C1 segment of cervical spinal cord (tissue), 14 donors: ENCODE data around the gene B4GALNT3.

Source experiments
- DNase-seq, 14 donors: peaks; one replicate each; lab custom pipeline; 2025; lab: John Stamatoyannopoulos, UW

The B4GALNT3 gene

DNA sequence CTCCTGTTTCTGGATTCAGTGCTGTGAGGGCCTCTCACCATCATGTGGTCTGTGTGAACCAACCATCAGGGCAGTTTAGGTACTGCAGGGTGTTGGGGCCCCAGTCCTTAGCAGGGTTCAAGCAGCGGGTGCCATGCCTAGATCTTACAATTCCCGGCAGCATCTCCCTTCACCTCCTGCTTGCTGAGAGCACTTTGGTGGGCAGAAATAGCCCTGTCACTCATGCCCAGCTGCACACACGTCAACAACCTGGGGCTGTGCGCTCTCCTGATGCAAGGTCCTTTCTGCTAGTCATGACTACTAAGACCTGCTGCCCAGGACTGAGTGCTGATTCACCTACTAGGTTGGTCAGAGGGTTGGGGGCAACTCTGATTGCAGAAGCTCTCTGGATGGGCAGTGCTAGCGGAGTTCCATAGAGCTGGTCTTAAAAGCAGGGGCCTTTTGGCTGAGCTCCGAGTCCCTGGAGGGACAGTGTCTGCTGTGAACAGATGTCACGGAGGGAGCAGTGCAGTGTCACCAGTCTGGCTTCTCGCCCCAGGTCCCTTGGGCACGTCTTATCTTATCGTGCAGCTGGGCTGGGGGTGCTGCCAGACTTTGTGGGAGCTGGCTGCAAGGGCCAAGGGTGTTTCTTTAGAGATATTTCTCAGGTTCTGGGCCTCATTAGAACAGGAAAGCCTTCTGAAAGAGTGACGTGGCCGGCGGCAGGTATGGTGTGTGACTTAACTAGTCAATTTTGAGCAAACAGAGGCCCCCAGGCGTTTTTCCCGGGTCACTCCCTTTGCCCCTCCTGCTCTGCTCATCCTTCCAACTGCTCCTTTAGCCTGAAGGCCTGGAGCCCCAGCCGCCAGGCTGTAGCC, 131.7 kb downstream of the B4GALNT3 start:
- DNase-seq, result no peak

DNA sequence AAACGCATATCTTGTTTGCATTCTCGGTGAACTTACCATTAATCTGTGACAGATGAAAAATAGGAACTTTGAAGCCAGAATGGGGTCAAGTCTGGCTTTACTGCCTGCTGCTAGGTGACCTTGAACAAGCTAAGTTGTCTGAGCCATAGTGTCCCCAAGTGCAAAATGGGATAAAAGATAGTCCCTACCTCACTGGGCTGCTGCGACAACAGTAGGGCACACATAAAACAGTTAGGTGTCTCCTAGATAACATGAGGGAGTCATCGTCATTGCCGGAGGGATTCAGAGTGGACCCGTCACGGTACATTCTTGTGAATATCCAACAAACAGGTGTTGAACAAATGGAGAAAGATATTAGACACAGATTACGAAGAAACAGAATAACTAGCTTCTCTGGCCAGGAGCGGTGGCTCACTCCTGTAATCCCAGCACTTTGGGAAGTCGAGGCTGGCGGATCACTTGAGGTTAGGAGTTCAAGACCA, 132.3 kb downstream of the B4GALNT3 start:
- DNase-seq, result no peak

DNA sequence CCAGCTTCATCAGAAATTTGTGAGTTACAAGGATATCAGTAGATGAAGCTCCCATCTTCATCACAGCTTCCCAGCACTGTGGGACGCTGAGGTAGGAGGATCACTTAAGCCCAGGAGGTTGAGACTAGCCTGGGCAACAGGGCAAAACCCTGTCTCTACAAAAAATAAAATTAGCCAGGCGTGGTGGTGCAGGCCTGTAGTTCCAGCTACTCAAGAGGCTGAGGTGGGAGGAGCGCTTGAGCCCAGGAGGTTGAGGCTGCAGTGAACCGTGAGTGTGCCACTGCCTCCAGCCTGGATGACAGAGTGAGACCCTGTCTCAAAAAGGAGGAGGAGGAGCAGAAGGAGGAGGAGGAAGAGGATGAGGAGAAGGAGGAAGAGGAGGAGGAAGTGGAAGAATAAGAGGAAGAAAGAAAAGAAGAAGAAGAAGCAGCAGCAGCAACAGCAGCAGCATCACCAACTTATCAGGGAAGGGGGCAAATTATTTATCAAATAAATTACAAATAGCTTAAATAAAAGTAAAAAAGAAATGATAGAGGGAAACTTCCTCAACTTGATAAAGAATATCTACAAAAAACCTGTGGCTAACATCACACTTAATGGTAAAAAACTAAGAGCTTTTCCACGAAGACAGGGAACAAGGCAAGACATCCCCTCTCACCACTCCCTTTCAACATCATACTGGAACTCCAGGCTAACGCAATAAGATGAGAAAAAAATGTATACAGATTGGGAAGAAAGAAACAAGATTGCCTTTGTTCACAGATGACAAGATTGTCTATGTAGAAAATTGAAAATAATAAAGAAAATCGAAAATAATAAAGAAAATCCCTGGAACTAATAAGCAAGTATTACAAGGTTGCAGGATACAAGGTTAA, 133.9 kb downstream of the B4GALNT3 start:
- DNase-seq, result no peak

DNA sequence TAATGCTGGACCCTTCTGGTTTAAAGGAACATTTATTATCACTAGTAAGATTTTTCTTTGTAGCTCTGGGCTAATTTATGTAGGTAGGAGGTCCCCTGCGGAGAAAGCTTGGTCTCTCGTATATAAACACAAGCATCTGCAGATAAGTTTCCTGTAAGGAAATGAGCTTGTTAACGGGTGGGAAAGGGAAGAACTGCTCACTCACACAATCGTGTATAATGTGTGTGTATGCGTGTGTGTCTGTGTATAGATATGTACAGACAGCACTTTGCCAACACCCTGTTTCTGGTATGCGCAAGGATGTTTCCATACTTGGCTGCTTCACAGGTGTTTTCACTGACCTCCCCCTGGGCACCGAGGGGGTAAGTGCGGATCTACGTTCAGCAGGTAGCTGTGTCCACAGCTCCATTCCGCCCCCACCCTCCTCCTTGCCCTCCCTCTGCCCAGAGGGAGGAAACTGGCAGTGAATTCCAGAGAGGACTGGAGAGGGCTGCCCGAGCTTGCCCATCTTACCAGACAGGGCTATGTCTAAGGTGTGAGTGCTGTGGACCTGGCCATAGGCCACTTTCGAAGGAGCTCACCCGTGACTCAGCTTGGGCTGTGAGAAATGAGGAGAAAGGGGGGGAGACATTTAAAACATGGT, 138.3 kb downstream of the B4GALNT3 start:
- DNase-seq, result no peak

DNA sequence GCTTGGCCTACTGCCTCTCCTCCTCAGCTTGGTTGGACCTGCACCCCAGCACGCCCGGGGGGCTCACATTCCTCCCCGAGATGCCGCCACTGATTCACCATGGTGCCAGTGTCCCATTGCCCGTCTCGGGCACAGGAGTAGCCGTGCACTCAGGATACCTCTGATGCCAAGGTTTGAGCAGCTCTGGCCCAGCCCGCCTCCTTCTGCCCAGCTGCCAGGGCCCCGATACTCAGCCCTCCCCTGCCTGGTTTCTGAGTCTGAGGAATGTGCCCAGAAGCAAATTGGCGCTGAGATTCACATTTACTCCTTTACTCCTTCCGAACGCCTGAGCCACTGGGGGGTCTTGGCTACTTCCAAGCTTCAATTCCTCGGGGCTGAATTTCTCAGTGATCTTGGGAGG, 140.0 kb downstream of the B4GALNT3 start:
- DNase-seq, result no peak

DNA sequence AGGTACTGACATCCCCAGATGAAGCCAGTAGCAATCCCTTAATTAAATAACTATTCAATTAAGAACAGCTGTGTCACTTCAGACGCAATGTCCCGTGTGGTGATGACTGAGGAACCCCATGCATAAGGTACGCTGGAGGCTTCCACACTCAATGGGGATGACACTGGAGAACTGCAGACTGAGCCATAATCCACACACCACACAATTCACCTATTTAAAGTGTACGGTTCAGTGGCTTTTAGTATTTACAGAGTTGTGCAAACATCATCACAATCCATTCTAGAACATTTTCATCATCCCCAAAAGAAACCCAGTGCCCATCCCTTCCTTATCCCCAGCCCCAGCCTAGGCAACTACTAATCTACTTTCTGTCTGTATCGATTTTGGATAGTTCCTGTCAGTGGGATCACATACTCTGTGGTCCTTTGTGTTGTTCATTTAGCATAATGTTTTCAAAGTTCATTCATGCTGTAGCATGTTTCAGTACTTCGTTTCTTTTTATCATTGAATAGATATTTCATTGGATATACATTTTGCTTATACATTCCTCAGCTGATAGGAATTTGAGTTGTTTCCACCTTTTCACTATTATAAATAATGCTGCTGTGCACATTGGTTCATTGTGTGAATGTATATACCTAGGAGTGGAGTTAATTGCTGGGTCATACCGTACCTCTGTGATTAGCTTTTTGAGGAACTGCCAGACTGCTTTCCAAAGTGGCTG, 142.4 kb downstream of the B4GALNT3 start:
- no peak for DNase-seq

DNA sequence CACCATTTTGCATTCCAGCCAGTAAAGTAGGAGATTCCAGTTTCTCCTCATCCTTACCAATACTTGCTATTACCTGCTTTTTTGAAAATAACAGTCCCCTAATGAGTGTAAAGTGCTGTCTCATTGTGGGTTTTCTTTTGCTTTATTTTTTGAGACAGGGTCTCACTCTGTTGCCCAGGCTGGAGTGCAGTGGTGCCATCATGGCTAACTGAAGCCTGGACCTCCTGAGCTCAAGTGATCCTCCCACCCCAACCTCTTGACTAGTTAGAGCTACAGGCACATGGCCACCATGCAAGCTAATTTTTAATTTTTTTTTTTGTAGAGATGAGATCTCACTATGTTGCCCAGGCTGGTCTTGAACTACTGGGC, 142.9 kb downstream of the B4GALNT3 start:
- DNase-seq, result no peak

DNA sequence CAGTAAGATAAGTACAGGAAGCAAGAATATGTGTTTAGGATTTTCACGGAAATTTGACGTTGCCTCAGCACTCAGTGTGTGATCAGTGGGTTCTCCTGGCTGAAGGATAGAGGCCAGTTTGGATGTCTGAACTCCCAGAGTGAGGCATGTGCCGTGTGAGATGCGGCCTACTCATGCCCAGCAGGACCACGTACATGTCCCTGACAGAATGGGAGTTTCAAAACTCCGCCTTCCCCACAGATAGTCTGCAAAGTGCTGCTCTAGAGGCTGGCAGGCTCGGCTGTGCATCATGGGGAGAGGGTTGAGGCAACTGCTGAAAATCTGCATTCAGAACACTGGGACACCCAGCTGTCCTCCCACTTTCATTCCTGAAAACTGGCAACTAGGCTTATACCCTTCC, 145.2 kb downstream of the B4GALNT3 start:
- no peak for DNase-seq

DNA sequence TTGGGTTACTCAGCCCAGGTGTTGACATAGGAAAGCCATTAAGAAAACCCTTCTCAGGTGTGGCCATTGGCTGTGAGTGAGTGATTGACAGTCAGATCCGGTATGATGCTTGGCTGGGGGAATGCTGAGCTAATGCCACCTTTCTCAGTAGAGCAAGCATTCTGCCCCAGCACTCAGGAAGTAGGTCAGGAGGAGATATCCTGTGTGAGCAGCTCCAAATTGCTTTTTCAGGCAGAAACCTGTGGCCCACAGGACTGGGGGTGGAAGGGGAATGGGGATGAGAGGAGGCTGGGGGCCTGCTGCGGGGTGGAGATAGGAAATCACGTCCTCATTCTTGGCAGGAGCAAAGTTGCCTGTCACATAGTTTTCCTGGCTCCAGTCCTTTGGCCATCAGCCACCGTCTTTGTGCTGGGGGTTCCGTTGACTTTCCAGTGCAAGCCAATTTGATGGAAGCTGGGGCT, 147.8 kb downstream of the B4GALNT3 start:
- DNase-seq, result peak in 1 of 14 donors; percentile 39

DNA sequence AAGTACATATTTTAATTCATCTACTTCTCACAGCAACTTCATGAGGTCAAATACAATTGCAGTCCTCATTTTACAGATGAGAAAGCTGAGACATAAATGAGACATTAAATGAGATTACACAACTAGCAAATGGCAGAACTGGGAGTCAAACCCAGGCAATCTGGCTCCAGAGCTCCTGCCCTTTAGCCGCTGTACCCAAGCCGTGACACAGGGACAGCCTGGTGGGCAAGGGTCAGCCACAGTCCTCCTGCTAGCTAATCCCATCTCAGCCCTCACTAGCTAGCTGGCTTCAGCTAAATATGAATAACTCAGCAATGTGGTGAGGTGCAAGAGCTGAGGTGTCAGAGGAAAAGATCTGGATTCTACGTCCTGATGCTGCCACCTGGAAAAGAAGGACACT, 148.7 kb downstream of the B4GALNT3 start:
- no peak for DNase-seq

DNA sequence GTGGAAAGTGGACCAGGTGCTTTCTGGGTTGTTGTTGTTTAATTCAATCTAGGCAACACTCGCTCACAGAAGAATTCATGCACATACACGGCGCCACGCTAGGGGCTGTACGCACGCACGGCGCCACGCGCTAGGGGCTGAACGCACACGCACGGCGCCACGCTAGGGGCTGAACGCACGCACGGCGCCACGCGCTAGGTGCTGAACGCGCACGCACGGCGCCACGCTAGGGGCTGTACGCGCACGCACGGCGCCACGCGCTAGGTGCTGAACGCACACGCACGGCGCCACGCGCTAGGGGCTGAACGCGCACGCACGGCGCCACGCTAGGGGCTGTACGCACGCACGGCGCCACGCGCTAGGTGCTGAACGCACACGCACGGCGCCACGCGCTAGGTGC, 149.2 kb downstream of the B4GALNT3 start:
- no peak for DNase-seq

DNA sequence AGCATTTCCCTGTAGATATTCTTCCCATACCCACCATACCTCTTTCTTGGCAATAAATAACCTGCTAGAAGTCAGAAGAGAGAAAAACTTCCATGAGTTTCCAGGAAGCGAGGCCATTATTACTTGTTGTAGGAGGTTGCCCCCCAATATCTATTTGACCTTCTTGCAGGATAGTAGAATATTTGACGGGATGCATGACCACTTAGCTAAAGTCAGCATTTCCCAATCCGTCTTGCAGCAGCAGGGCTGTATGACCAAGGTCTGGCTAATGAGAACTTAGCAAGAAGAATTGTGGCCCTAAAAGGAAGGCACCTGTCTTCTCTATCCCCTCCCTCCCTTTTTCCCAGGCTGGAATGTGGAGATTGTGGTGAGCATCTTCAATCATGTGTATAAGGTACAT, 152.0 kb downstream of the B4GALNT3 start:
- no peak for DNase-seq

DNA sequence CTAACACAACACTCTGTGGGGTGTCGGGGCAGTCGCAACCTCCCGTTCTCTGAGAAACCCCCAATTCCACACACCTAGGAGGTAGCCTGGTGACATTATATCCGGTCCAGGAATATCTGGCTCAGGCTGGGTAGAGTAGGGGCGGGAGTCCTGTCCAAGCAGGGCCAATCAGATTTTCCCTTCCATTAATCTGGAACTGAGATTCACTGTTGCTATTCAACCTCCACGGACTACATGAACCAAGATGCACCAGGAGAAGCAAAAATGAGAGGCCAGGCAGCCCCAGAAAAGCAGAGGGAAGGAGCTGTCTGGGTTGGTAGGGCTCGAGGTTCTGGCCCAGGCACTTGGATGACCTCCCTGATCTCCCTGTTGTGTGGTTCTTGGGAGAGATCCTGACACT, 152.6 kb downstream of the B4GALNT3 start:
- no peak for DNase-seq

DNA sequence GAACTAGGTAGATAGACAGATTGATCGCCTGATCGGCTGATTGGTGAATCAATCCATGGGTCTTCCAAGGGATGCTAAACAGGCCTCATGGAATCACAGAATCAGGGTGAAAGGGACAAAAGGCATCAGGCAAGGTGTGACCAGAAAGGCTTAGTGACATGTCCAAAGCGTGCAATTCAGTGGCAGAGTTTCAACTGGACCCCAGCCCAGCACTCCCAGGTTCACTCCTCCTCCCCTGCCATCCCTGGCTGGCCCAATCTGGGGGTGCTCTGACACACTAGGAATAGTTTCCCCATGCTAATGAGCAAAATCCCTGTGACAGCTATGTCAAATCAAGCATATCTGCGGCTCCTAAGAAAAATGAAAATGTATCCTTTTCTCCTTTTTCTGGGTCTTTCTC, 153.1 kb downstream of the B4GALNT3 start:
- DNase-seq, result no peak
